T-helper 2 cell treated with Interferon-gamma antibody and Interleukin-4, amounts not matched to agents 5 μg/mL and 100 μg/mL, for 36 hours (primary cell): ENCODE measurements around the gene STK25.
A peak's percentile ranks its signal among the peaks of the same experiment; 100 is the strongest.
"Not testable (repeated sequence)": the region's sequence is repeated elsewhere in the genome, so short reads cannot be mapped to it uniquely, and the experiment has no call there.

Experiments
- DNase-seq: peaks from one replicate; pipeline ENCODE4 v3.0.0; 2021; ENCODE audit warnings: low spot score
- H3K27ac Mint-ChIP-seq: one replicate; pipeline ENCODE4 v1.8.0; 2021; ENCODE audit warnings: mild to moderate bottlenecking, mixed read lengths
- H3K27me3 Mint-ChIP-seq: one replicate; pipeline ENCODE4 v1.8.0; 2021; ENCODE audit warnings: low read depth, mixed read lengths
- H3K36me3 Mint-ChIP-seq: one replicate; pipeline ENCODE4 v1.8.0; 2021; ENCODE audit warnings: low read depth, mixed read lengths
- H3K4me1 Mint-ChIP-seq: one replicate; pipeline ENCODE4 v1.8.0; 2021; ENCODE audit warnings: low read depth, mixed read lengths
- H3K4me3 Mint-ChIP-seq: one replicate; pipeline ENCODE4 v1.8.0; 2022; ENCODE audit warnings: mild to moderate bottlenecking, moderate library complexity, mixed read lengths
- H3K9me3 Mint-ChIP-seq: one replicate; pipeline ENCODE4 v1.8.0; 2021; ENCODE audit warnings: mixed read lengths

The STK25 gene

GRCh38 chr2:241532733-241533601 lies 24.6 kb upstream of the STK25 start:
- Mint-ChIP-seq H3K9me3 (no peaks in the 10 kb centered on the region), H3K4me3 (no peak overlapping the region), H3K36me3 (no peaks in the 10 kb centered on the region), H3K27me3 (no peaks in the 10 kb centered on the region), H3K4me1 (no peaks in the 10 kb centered on the region), H3K27ac (no peak overlapping the region)
- no peak for DNase-seq

GRCh38 chr2:241532168-241532567 lies 23.8 kb upstream of the STK25 start:
- H3K9me3 Mint-ChIP-seq: no peaks in the 10 kb centered on the region
- no peak for DNase-seq
- H3K27ac Mint-ChIP-seq: no peak overlapping the region
- H3K36me3 Mint-ChIP-seq: no peaks in the 10 kb centered on the region
- H3K27me3 Mint-ChIP-seq: no peaks in the 10 kb centered on the region
- H3K4me3 Mint-ChIP-seq: no peak overlapping the region
- no peaks in the 10 kb centered on the region for H3K4me1 Mint-ChIP-seq

GRCh38 chr2:241531161-241531722 lies 22.9 kb upstream of the STK25 start:
- no peaks in the 10 kb centered on the region for H3K27me3 Mint-ChIP-seq
- H3K36me3 Mint-ChIP-seq: no peaks in the 10 kb centered on the region
- H3K4me1 Mint-ChIP-seq: no peaks in the 10 kb centered on the region
- H3K27ac Mint-ChIP-seq: no peak overlapping the region
- no peak for DNase-seq
- peaks cover under 1% of the 10 kb centered on the region for H3K9me3 Mint-ChIP-seq
- no peak overlapping the region for H3K4me3 Mint-ChIP-seq

- Mint-ChIP-seq H3K4me3 (no peak overlapping the region), H3K27me3 (no peaks in the 10 kb centered on the region), H3K9me3 (peaks cover 4% of the 10 kb centered on the region), H3K27ac (no peak overlapping the region), H3K36me3 (no peaks in the 10 kb centered on the region), H3K4me1 (no peaks in the 10 kb centered on the region)
- no peak for DNase-seq
Measured at GRCh38 chr2:241530571-241530970, 22.2 kb upstream of the STK25 start.

GRCh38 chr2:241525818-241526780 lies 17.7 kb upstream of the STK25 start:
- H3K4me1 Mint-ChIP-seq, H3K27ac Mint-ChIP-seq, DNase-seq, H3K27me3 Mint-ChIP-seq, H3K4me3 Mint-ChIP-seq, H3K9me3 Mint-ChIP-seq, H3K36me3 Mint-ChIP-seq: not testable (repeated sequence)

- H3K27me3 Mint-ChIP-seq: peaks cover 11% of the 10 kb centered on the region
- peaks cover 1% of the 10 kb centered on the region for H3K4me1 Mint-ChIP-seq
- H3K4me3 Mint-ChIP-seq: no peak overlapping the region
- no peak for DNase-seq
- H3K9me3 Mint-ChIP-seq: peaks cover 6% of the 10 kb centered on the region
- H3K36me3 Mint-ChIP-seq: no peaks in the 10 kb centered on the region
- H3K27ac Mint-ChIP-seq: no peak overlapping the region
Measured at GRCh38 chr2:241522477-241522876, 14.1 kb upstream of the STK25 start.

- peaks cover 17% of the 10 kb centered on the region for H3K4me1 Mint-ChIP-seq
Measured at GRCh38 chr2:241519669-241520068, 11.3 kb upstream of the STK25 start.

GRCh38 chr2:241517297-241517696 lies 8.9 kb upstream of the STK25 start:
- peaks cover 8% of the 10 kb centered on the region for H3K9me3 Mint-ChIP-seq
- no peak for DNase-seq
- peaks cover 2% of the 10 kb centered on the region for H3K36me3 Mint-ChIP-seq
- peak overlapping the region; percentile 42 for H3K27ac Mint-ChIP-seq
- H3K27me3 Mint-ChIP-seq: peaks cover 5% of the 10 kb centered on the region
- H3K4me1 Mint-ChIP-seq: peaks cover 17% of the 10 kb centered on the region
- H3K4me3 Mint-ChIP-seq: no peak overlapping the region

More at GRCh38 chr2:241519669-241520068, 11.3 kb upstream of the STK25 start:
- peaks cover 8% of the 10 kb centered on the region for H3K9me3 Mint-ChIP-seq
- H3K4me3 Mint-ChIP-seq: no peak overlapping the region
- H3K36me3 Mint-ChIP-seq: peaks cover 2% of the 10 kb centered on the region
- peaks cover 9% of the 10 kb centered on the region for H3K27me3 Mint-ChIP-seq
- H3K27ac Mint-ChIP-seq: no peak overlapping the region
- no peak for DNase-seq

GRCh38 chr2:241516520-241516965 lies 8.2 kb upstream of the STK25 start:
- Mint-ChIP-seq H3K36me3 (peaks cover 2% of the 10 kb centered on the region), H3K9me3 (peaks cover 8% of the 10 kb centered on the region), H3K4me1 (peaks cover 17% of the 10 kb centered on the region), H3K4me3 (no peak overlapping the region), H3K27me3 (peaks cover 5% of the 10 kb centered on the region), H3K27ac (peak overlapping the region; percentile 28)
- DNase-seq: no peak

GRCh38 chr2:241514986-241515737 lies 6.8 kb upstream of the STK25 start:
- Mint-ChIP-seq H3K4me3 (peak overlapping the region; percentile 12), H3K4me1 (peaks cover 17% of the 10 kb centered on the region), H3K27me3 (peaks cover 5% of the 10 kb centered on the region), H3K9me3 (peaks cover 8% of the 10 kb centered on the region), H3K36me3 (peaks cover 2% of the 10 kb centered on the region), H3K27ac (peak overlapping the region; percentile 76)
- no peak for DNase-seq

GRCh38 chr2:241514553-241514952 lies 6.2 kb upstream of the STK25 start:
- peaks cover 5% of the 10 kb centered on the region for H3K27me3 Mint-ChIP-seq
- no peak for DNase-seq
- peaks cover 8% of the 10 kb centered on the region for H3K9me3 Mint-ChIP-seq
- peaks cover 2% of the 10 kb centered on the region for H3K36me3 Mint-ChIP-seq
- H3K27ac Mint-ChIP-seq: peak overlapping the region; percentile 22
- peaks cover 18% of the 10 kb centered on the region for H3K4me1 Mint-ChIP-seq
- H3K4me3 Mint-ChIP-seq: no peak overlapping the region

GRCh38 chr2:241511091-241511741 lies 2.8 kb upstream of the STK25 start:
- no peak for DNase-seq
- H3K4me1 Mint-ChIP-seq: peaks cover 17% of the 10 kb centered on the region
- no peaks in the 10 kb centered on the region for H3K9me3 Mint-ChIP-seq
- H3K27me3 Mint-ChIP-seq: peaks cover 3% of the 10 kb centered on the region
- H3K36me3 Mint-ChIP-seq: no peaks in the 10 kb centered on the region
- peak overlapping the region; percentile 29 for H3K4me3 Mint-ChIP-seq
- no peak overlapping the region for H3K27ac Mint-ChIP-seq
